ENCODE results near the gene IQCH.

GRCh38 chr15:67403428-67404154 is 149.0 kb downstream of the IQCH start:
- TF ChIP-seq, protein P1, sequence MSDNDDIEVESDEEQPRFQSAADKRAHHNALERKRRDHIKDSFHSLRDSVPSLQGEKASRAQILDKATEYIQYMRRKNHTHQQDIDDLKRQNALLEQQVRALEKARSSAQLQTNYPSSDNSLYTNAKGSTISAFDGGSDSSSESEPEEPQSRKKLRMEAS (IDR thresholded peaks at IDR 0.05; ENCODE audit: low read depth), result no peak
- TF ChIP-seq POLR2AphosphoS5 (IDR thresholded peaks at IDR 0.05; ENCODE audit: low read depth, low read length) (no peak), MXI1 (IDR thresholded peaks at IDR 0.05; ENCODE audit: low read depth, low read length) (no peak), EP300 (IDR thresholded peaks at IDR 0.05; ENCODE audit: borderline replicate concordance in 1 of 2, low read depth in 1 of 2, low read length in 1 of 2) (no peak), YY1 (IDR thresholded peaks at IDR 0.05; ENCODE audit: low read depth) (no peak), GABPA (IDR thresholded peaks at IDR 0.05; ENCODE audit: low read depth) (no peak), JUND (IDR thresholded peaks at IDR 0.05) (no peak)
- TF ChIP-seq, protein P2, sequence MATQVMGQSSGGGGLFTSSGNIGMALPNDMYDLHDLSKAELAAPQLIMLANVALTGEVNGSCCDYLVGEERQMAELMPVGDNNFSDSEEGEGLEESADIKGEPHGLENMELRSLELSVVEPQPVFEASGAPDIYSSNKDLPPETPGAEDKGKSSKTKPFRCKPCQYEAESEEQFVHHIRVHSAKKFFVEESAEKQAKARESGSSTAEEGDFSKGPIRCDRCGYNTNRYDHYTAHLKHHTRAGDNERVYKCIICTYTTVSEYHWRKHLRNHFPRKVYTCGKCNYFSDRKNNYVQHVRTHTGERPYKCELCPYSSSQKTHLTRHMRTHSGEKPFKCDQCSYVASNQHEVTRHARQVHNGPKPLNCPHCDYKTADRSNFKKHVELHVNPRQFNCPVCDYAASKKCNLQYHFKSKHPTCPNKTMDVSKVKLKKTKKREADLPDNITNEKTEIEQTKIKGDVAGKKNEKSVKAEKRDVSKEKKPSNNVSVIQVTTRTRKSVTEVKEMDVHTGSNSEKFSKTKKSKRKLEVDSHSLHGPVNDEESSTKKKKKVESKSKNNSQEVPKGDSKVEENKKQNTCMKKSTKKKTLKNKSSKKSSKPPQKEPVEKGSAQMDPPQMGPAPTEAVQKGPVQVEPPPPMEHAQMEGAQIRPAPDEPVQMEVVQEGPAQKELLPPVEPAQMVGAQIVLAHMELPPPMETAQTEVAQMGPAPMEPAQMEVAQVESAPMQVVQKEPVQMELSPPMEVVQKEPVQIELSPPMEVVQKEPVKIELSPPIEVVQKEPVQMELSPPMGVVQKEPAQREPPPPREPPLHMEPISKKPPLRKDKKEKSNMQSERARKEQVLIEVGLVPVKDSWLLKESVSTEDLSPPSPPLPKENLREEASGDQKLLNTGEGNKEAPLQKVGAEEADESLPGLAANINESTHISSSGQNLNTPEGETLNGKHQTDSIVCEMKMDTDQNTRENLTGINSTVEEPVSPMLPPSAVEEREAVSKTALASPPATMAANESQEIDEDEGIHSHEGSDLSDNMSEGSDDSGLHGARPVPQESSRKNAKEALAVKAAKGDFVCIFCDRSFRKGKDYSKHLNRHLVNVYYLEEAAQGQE (IDR thresholded peaks at IDR 0.05; ENCODE audit: low read depth, low read length), result no peak
- TF ChIP-seq, protein P3, sequence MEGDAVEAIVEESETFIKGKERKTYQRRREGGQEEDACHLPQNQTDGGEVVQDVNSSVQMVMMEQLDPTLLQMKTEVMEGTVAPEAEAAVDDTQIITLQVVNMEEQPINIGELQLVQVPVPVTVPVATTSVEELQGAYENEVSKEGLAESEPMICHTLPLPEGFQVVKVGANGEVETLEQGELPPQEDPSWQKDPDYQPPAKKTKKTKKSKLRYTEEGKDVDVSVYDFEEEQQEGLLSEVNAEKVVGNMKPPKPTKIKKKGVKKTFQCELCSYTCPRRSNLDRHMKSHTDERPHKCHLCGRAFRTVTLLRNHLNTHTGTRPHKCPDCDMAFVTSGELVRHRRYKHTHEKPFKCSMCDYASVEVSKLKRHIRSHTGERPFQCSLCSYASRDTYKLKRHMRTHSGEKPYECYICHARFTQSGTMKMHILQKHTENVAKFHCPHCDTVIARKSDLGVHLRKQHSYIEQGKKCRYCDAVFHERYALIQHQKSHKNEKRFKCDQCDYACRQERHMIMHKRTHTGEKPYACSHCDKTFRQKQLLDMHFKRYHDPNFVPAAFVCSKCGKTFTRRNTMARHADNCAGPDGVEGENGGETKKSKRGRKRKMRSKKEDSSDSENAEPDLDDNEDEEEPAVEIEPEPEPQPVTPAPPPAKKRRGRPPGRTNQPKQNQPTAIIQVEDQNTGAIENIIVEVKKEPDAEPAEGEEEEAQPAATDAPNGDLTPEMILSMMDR (IDR thresholded peaks at IDR 0.05), result no peak
